Gastroesophageal sphincter (tissue), 4 donors: ENCODE measurements around the gene ZNF335. TPM values are rescaled to one million over a fixed set of nuclear protein-coding genes. Genes with fewer than 3 reads are reported as not detected.
A peak's percentile ranks its signal among the peaks of the same experiment; 100 is the strongest.

Source experiments
- ATAC-seq: fragments of 150-250 bp; one replicate; pipeline ENCODE4 v1.9.1; 2016; ENCODE audit warnings: mild to moderate bottlenecking, moderate library complexity
- H3K27ac ChIP-seq, 4 donors: fragments of 200-600 bp; sonication (generic) in 3 of 4; 1 replicate in 3 of 4; 2 replicates in 1 of 4; pipeline ENCODE4 v1.5.1; 2016 to 2019
- H3K27me3 ChIP-seq: fragments of 200-600 bp; sonication (generic); one replicate; pipeline ENCODE4 v1.5.1; 2019
- H3K36me3 ChIP-seq, 2 donors: fragments of 200-600 bp; sonication (generic); one replicate each; pipeline ENCODE4 v1.5.1; 2019; ENCODE audit warnings: control low read depth in 1 of 2
- H3K4me1 ChIP-seq, 3 donors: fragments of 200-600 bp; sonication (generic); 1 replicate in 2 of 3; 2 replicates in 1 of 3; pipeline ENCODE4 v1.5.1; 2016 to 2019; ENCODE audit warnings: control low read depth in 2 of 3
- H3K4me3 ChIP-seq, 2 donors: fragments of 200-600 bp; sonication (generic); one replicate each; pipeline ENCODE4 v1.5.1; 2019; ENCODE audit warnings: mild to moderate bottlenecking in 1 of 2, moderate library complexity in 1 of 2
- H3K9me3 ChIP-seq, 3 donors: fragments of 200-600 bp; sonication (generic); one replicate each; pipeline ENCODE4 v1.5.1; 2017 to 2019; ENCODE audit warnings: control low read depth in 2 of 3
- EP300 ChIP-seq: sonication (generic); formaldehyde crosslinking; IDR thresholded peaks from one replicate; pipeline ENCODE4 v1.6.1; 2017; ENCODE audit warnings: antibody characterized with exemption, mild to moderate bottlenecking
- POLR2A ChIP-seq, 2 donors: fragments of 450-650 bp; IDR thresholded peaks; one replicate each; pipeline ENCODE4 v1.6.1; 2017; ENCODE audit warnings: antibody characterized with exemption in 2 of 2, mild to moderate bottlenecking in 2 of 2, moderate library complexity in 1 of 2
- POLR2AphosphoS5 ChIP-seq: sonication (generic); formaldehyde crosslinking; IDR thresholded peaks from one replicate; pipeline ENCODE4 v1.6.1; 2017; ENCODE audit warnings: antibody characterized with exemption
- WGBS, 2 donors: methylation state at CpG; one replicate each; pipeline ENCODE4 v1.1.5; 2018; ENCODE audit warnings: low coverage in 1 of 2; 5-methylcytosine and 5-hydroxymethylcytosine counted together
- total RNA-seq, 4 donors: library from RNA; depleted of rRNA; stranded (reverse); fragments of >200 nt; gene quantifications; one replicate each; pipeline ENCODE4 v1.1.0, GENCODE V29; 2016
- TF ChIP-seq, protein P1 (sequence below), 4 experiments: fragments of 200-600 bp in 2 of 4; fragments of 450-650 bp in 2 of 4; sonication (generic) in 1 of 4; IDR thresholded peaks; one replicate each; pipeline ENCODE4 v1.5.1; 2017 to 2019; ENCODE audit warnings: antibody characterized with exemption in 4 of 4, mild to moderate bottlenecking in 2 of 4, moderate library complexity in 2 of 4

The ZNF335 gene
- total RNA-seq, 4 donors from 2014 or later: 7.5 to 17.9 (median 16.5) TPM

DNA sequence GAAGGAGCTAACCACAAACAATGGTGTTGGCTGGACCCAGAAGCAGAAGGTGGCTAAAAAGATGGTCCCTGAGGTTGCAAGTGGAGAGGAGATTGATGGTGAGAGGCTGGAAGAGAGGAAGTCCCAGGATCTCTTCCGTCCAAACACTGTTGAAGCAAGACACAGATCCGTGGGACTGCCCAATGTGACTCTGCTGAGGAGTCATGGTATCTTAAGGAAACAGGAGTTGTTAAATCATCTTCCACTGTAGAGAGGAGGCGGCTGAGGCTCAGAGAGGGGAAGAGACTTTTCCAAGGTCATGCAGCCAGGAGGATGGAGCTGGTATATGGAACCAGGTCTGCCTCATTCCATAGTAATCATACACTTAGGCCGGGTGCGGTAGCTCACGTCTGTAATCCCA lies 4.1 kb upstream of the ZNF335 start:
- WGBS, 2 donors: 66 to 91% methylated on average over 3 to 5 of the region's 6 CpGs
- H3K36me3 ChIP-seq: no peaks in the 10 kb centered on the region
- H3K9me3 ChIP-seq: no peaks in the 10 kb centered on the region
- no peak overlapping the region for H3K4me3 ChIP-seq
- H3K4me1 ChIP-seq: peaks cover 0 to 8% (median 0%) of the 10 kb centered on the region in 3 donors
- H3K27ac ChIP-seq: no peak overlapping the region
- TF ChIP-seq POLR2AphosphoS5: no peak
- peaks cover 12% of the 10 kb centered on the region for H3K27me3 ChIP-seq
- ATAC-seq: no peak

DNA sequence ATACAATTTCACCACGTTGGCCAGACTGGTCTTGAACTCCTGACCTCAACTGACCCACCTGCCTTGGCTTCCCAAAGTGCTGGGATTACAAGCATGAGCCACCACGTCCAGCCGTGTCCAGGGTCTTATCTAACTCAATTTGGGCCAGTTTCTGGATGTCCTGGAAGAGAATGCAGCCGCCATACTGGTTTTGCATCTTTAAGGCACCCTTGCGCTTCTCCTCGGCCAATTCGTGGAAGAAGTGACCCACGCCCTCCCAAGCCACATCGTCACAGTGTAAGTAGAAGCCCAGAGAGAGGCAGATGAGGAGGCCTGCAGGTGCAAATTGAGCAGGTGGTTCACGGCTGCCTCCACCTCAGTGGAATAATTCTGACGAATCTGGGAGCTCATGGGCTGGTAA lies 3.7 kb upstream of the ZNF335 start:
- Histone ChIP-seq H3K36me3 (no peaks in the 10 kb centered on the region), H3K27me3 (peaks cover 8% of the 10 kb centered on the region), H3K9me3 (no peaks in the 10 kb centered on the region), H3K27ac (no peak overlapping the region), H3K4me1 (peaks cover 0 to 12% (median 0%) of the 10 kb centered on the region in 3 donors), H3K4me3 (no peak overlapping the region)
- TF ChIP-seq POLR2AphosphoS5 (no peak), POLR2A (IDR thresholded peaks at IDR 0.05) (no peak), EP300 (no peak)
- TF ChIP-seq, protein P1, sequence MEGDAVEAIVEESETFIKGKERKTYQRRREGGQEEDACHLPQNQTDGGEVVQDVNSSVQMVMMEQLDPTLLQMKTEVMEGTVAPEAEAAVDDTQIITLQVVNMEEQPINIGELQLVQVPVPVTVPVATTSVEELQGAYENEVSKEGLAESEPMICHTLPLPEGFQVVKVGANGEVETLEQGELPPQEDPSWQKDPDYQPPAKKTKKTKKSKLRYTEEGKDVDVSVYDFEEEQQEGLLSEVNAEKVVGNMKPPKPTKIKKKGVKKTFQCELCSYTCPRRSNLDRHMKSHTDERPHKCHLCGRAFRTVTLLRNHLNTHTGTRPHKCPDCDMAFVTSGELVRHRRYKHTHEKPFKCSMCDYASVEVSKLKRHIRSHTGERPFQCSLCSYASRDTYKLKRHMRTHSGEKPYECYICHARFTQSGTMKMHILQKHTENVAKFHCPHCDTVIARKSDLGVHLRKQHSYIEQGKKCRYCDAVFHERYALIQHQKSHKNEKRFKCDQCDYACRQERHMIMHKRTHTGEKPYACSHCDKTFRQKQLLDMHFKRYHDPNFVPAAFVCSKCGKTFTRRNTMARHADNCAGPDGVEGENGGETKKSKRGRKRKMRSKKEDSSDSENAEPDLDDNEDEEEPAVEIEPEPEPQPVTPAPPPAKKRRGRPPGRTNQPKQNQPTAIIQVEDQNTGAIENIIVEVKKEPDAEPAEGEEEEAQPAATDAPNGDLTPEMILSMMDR (IDR thresholded peaks at IDR 0.05): no peak
- no peak for ATAC-seq
- 68% methylated on average over 4 of the region's 11 CpGs; no CpG with 5 or more reads in 1 of the 2 donors for WGBS, 2 donors

DNA sequence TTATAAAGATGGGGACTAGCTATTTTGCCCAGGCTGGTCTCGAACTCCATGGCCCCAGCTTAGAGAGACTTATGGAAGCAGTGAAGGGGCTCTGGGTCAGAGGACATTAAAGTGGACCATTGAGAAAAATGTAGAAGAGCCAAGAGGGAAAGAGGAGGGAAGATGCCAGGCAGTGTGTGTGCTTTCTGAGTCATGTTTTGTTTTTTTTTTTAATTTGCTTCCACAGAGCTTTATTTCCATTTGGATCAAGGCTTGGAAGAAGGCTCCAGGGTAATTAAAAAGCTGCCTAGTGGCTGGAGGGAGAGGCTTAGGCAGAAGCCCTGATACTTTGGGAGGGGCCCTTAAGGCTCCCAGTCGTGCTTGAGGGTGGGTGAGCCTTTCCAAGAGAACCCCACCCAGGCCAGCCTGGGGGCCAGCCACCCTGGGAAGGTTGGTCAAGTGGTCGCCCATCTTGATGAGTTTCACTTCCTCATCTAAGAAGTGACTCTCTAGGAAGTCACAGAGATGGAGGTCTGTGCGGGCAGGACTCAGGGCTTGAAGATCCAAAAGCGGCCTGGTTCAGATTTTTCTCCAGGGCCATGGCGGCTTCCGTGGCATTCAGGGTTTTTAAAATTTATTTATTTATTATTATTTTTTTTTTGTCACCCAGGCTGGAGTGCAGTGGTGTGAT lies 3.0 kb upstream of the ZNF335 start:
- Histone ChIP-seq H3K4me3 (no peak overlapping the region), H3K36me3 (no peaks in the 10 kb centered on the region), H3K9me3 (no peaks in the 10 kb centered on the region), H3K4me1 (peaks cover 0 to 19% (median 3%) of the 10 kb centered on the region in 3 donors), H3K27me3 (peaks cover under 1% of the 10 kb centered on the region), H3K27ac (no peak overlapping the region)
- 69 to 75% methylated on average over 5 to 7 of the region's 7 CpGs for WGBS, 2 donors
- no peak for TF ChIP-seq EP300
- no peak for TF ChIP-seq POLR2A (IDR thresholded peaks at IDR 0.05)
- TF ChIP-seq POLR2AphosphoS5: no peak
- TF ChIP-seq, protein P1 (IDR thresholded peaks at IDR 0.05): no peak
- no peak for ATAC-seq

DNA sequence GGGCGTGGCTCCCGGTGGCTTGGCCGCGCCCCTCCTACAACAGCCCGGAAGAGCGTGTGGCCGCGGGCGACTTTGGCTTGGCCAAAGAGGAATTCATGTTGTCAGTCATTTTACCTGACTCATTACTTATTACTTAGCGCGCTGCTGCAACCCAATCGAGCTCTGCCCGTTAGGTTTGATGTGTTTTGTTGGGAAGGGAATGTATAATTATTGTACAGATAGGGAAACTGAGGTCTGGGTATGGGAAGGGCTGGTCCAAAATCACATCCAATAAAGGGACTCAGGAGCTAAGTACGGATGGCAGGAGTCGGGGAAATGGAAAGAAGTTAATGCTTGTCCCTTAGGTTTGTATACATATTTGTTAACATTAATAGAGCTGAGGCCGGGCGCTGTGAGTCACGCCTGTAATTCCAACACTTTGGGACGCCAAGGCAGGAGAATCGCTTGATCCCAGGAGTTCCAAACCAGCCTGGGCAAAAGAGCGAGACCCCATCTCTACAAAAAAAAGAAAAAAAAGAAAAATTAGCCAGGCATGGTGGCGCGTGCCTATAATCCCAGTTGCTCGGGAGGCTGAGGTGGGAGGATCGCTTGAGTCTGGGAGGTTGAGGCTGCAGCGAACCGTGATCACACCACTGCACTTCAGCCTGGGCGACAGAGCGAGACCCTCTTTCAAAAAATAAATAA lies 639 bp upstream of the ZNF335 start:
- peaks cover 0 to 20% of the 10 kb centered on the region in 2 donors for H3K36me3 ChIP-seq
- H3K4me1 ChIP-seq: peaks cover 0 to 37% (median 12%) of the 10 kb centered on the region in 3 donors
- H3K27ac ChIP-seq: peak overlapping the region; percentile 92 to 98 (median 95)
- WGBS, 2 donors: 42 to 66% methylated on average over 8 to 23 of the region's 29 CpGs
- peak overlapping the region; percentile 80 to 90 for H3K4me3 ChIP-seq
- H3K27me3 ChIP-seq: no peaks in the 10 kb centered on the region
- no peaks in the 10 kb centered on the region for H3K9me3 ChIP-seq
- ATAC-seq: no peak
- TF ChIP-seq POLR2A (IDR thresholded peaks at IDR 0.05) (no peak), POLR2AphosphoS5 (no peak), EP300 (no peak)
- TF ChIP-seq, protein P1 (IDR thresholded peaks at IDR 0.05): no peak

DNA sequence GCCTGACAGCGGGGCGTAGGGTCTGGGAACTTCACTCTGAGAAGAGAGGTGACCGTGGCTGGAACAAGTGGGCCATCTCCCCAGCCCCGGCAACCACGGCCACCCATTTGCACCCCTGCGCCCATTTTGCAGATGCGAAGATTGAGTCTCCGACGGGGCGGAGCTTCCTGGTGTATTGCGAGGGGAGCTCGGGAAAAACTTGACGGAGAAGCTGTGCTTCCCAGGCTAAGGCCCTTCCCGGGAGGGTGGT lies 653 bp downstream of the ZNF335 start:
- Histone ChIP-seq H3K27me3 (no peaks in the 10 kb centered on the region), H3K36me3 (peaks cover 0 to 33% of the 10 kb centered on the region in 2 donors), H3K9me3 (no peaks in the 10 kb centered on the region), H3K4me3 (peak overlapping the region; percentile 80 to 90), H3K4me1 (peaks cover 0 to 37% (median 12%) of the 10 kb centered on the region in 3 donors), H3K27ac (peak overlapping the region; percentile 92 to 98 (median 95))
- ATAC-seq: no peak
- WGBS, 2 donors: 0% methylated on average over 8 of the region's 14 CpGs; no CpG with 5 or more reads in 1 of the 2 donors
- TF ChIP-seq POLR2AphosphoS5 (no peak), EP300 (no peak), POLR2A (IDR thresholded peaks at IDR 0.05) (no peak)
- TF ChIP-seq, protein P1 (IDR thresholded peaks at IDR 0.05): no peak
